ENCODE measurements around the gene ATP2B2.

DNA sequence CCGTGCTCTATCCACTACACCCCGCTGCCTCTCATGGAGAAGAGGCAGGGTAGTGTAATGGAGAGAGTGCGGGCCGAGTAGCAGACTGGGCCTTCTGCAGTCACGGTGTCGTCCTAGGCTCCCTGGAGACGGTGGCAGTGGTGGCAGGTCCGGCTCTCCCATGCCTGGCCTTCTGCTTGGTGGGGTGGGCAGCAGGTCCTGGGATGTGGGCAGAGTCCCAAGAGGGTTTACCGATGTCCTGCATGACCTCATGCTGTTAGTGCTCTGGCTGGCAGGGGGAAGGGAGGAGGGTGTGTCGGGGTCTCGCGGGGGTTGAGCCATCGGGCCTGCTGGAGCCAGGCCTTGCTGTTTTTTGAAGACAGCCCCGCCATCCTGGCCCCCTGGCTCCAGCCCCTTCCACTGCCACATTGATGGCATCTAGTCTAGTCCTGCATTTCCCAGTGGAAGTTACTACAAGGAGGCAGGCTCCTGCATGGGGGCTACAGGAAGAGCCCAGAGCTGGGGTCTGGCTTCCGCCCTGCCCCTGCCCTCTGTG lies 110.8 kb downstream of the ATP2B2 start:
- TF ChIP-seq, protein P1, sequence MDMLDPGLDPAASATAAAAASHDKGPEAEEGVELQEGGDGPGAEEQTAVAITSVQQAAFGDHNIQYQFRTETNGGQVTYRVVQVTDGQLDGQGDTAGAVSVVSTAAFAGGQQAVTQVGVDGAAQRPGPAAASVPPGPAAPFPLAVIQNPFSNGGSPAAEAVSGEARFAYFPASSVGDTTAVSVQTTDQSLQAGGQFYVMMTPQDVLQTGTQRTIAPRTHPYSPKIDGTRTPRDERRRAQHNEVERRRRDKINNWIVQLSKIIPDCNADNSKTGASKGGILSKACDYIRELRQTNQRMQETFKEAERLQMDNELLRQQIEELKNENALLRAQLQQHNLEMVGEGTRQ (IDR thresholded peaks at IDR 0.05): no peak
- TF ChIP-seq FOSB (CRISPR knock-in tag; IDR thresholded peaks at IDR 0.05) (no peak), NFE2L2 (conservative IDR thresholded peaks at IDR 0.05; ENCODE audit: low read length) (no peak), ESRRA (IDR thresholded peaks at IDR 0.05; ENCODE audit: borderline replicate concordance, low read length) (no peak), MAZ (IDR thresholded peaks at IDR 0.05; ENCODE audit: borderline replicate concordance, low read depth, low read length) (no peak), EP300 (IDR thresholded peaks at IDR 0.05) (no peak), JUNB (IDR thresholded peaks at IDR 0.05) (no peak), NPAS2 (CRISPR knock-in tag; IDR thresholded peaks at IDR 0.05; ENCODE audit: borderline replicate concordance) (no peak), KDM1A (IDR thresholded peaks at IDR 0.05; ENCODE audit: low read depth) (no peak)
- TF ChIP-seq, protein P2, sequence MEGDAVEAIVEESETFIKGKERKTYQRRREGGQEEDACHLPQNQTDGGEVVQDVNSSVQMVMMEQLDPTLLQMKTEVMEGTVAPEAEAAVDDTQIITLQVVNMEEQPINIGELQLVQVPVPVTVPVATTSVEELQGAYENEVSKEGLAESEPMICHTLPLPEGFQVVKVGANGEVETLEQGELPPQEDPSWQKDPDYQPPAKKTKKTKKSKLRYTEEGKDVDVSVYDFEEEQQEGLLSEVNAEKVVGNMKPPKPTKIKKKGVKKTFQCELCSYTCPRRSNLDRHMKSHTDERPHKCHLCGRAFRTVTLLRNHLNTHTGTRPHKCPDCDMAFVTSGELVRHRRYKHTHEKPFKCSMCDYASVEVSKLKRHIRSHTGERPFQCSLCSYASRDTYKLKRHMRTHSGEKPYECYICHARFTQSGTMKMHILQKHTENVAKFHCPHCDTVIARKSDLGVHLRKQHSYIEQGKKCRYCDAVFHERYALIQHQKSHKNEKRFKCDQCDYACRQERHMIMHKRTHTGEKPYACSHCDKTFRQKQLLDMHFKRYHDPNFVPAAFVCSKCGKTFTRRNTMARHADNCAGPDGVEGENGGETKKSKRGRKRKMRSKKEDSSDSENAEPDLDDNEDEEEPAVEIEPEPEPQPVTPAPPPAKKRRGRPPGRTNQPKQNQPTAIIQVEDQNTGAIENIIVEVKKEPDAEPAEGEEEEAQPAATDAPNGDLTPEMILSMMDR (IDR thresholded peaks at IDR 0.05): no peak
- TF ChIP-seq, protein P3, sequence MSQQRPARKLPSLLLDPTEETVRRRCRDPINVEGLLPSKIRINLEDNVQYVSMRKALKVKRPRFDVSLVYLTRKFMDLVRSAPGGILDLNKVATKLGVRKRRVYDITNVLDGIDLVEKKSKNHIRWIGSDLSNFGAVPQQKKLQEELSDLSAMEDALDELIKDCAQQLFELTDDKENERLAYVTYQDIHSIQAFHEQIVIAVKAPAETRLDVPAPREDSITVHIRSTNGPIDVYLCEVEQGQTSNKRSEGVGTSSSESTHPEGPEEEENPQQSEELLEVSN (IDR thresholded peaks at IDR 0.05; ENCODE audit: borderline replicate concordance, low read depth): no peak
- TF ChIP-seq, protein P4, sequence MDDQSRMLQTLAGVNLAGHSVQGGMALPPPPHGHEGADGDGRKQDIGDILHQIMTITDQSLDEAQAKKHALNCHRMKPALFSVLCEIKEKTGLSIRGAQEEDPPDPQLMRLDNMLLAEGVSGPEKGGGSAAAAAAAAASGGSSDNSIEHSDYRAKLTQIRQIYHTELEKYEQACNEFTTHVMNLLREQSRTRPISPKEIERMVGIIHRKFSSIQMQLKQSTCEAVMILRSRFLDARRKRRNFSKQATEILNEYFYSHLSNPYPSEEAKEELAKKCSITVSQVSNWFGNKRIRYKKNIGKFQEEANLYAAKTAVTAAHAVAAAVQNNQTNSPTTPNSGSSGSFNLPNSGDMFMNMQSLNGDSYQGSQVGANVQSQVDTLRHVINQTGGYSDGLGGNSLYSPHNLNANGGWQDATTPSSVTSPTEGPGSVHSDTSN (IDR thresholded peaks at IDR 0.05): no peak
